ENCODE measurements around the gene RPL38.

RPL38 gene

GRCh38 chr17:74196541-74197317 is 6.7 kb upstream of the RPL38 start:
- H3K4me3 ChIP-seq (ENCODE audit: insufficient read depth, low read depth, low read length, poor library complexity, severe bottlenecking), result no peak overlapping the region
- no peaks in the 10 kb centered on the region for H3K4me1 ChIP-seq (ENCODE audit: control insufficient read depth, insufficient read depth, low read length, poor library complexity, severe bottlenecking)
- no peaks in the 10 kb centered on the region for H3K36me3 ChIP-seq (ENCODE audit: control insufficient read depth, insufficient read depth, low read length)
- no peak for DNase-seq
- peaks cover 4% of the 10 kb centered on the region for H3K27me3 ChIP-seq (replicated peaks; ENCODE audit: control insufficient read depth, insufficient read depth, low read length, poor library complexity, severe bottlenecking)
- H3K27ac ChIP-seq (ENCODE audit: insufficient read depth, low read length, poor library complexity, severe bottlenecking), result no peak overlapping the region
- H3K9me3 ChIP-seq (ENCODE audit: control insufficient read depth, low read length), result no peaks in the 10 kb centered on the region

DNA sequence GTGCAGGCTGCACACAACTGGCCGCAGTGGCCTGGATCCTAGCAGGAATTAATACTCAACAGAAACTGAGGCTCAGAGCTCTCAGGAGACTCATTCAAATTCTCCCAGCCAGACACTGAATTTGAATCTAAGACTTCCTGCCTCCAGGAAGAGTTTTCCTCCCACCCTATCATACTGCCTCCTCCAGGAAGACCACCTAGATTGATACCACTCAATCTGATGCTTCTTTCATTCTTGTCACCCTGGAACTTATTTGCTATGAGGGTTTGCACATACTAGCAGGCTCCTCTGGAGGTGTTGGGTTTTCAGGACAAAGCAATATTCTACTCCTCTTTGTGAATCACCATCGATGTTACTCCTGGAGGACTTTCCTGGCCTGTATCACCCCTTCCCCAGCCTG is 5.7 kb upstream of the RPL38 start:
- peaks cover 4% of the 10 kb centered on the region for H3K27me3 ChIP-seq (replicated peaks; ENCODE audit: control insufficient read depth, insufficient read depth, low read length, poor library complexity, severe bottlenecking)
- H3K36me3 ChIP-seq (ENCODE audit: control insufficient read depth, insufficient read depth, low read length), result no peaks in the 10 kb centered on the region
- no peaks in the 10 kb centered on the region for H3K9me3 ChIP-seq (ENCODE audit: control insufficient read depth, low read length)
- no peak for DNase-seq
- H3K27ac ChIP-seq (ENCODE audit: insufficient read depth, low read length, poor library complexity, severe bottlenecking), result no peak overlapping the region
- no peaks in the 10 kb centered on the region for H3K4me1 ChIP-seq (ENCODE audit: control insufficient read depth, insufficient read depth, low read length, poor library complexity, severe bottlenecking)
- no peak overlapping the region for H3K4me3 ChIP-seq (ENCODE audit: insufficient read depth, low read depth, low read length, poor library complexity, severe bottlenecking)

DNA sequence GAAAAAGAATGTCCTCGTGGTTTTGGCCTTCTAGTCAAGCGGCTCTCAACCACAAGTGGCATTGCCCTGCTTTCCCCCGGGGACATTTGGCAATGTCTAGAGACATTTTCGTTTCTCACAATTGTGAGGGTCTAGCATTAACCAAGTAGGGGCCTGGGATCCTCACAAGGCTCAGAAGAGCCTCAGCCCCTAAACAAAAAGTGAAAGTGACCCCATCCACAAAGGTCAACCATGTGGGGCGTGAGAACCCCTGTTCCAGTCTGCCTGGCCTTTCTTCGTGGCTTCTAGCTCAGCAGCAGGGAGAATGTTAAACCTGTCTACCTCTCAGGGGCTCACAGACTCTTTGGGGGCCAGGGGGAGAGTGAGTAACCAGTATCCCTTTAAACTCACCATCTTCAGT is 4.8 kb upstream of the RPL38 start:
- no peak overlapping the region for H3K4me3 ChIP-seq (ENCODE audit: insufficient read depth, low read depth, low read length, poor library complexity, severe bottlenecking)
- no peaks in the 10 kb centered on the region for H3K9me3 ChIP-seq (ENCODE audit: control insufficient read depth, low read length)
- H3K27ac ChIP-seq (ENCODE audit: insufficient read depth, low read length, poor library complexity, severe bottlenecking), result no peak overlapping the region
- H3K4me1 ChIP-seq (ENCODE audit: control insufficient read depth, insufficient read depth, low read length, poor library complexity, severe bottlenecking), result peaks cover 5% of the 10 kb centered on the region
- no peak for DNase-seq
- no peaks in the 10 kb centered on the region for H3K36me3 ChIP-seq (ENCODE audit: control insufficient read depth, insufficient read depth, low read length)
- H3K27me3 ChIP-seq (replicated peaks; ENCODE audit: control insufficient read depth, insufficient read depth, low read length, poor library complexity, severe bottlenecking), result no peaks in the 10 kb centered on the region

- H3K27ac ChIP-seq (ENCODE audit: insufficient read depth, low read length, poor library complexity, severe bottlenecking), result no peak overlapping the region
- no peaks in the 10 kb centered on the region for H3K27me3 ChIP-seq (replicated peaks; ENCODE audit: control insufficient read depth, insufficient read depth, low read length, poor library complexity, severe bottlenecking)
- no peak overlapping the region for H3K4me3 ChIP-seq (ENCODE audit: insufficient read depth, low read depth, low read length, poor library complexity, severe bottlenecking)
- no peaks in the 10 kb centered on the region for H3K36me3 ChIP-seq (ENCODE audit: control insufficient read depth, insufficient read depth, low read length)
- DNase-seq, result peak; percentile 21 to 42 (median 41)
- peaks cover 10% of the 10 kb centered on the region for H3K4me1 ChIP-seq (ENCODE audit: control insufficient read depth, insufficient read depth, low read length, poor library complexity, severe bottlenecking)
- H3K9me3 ChIP-seq (ENCODE audit: control insufficient read depth, low read length), result no peaks in the 10 kb centered on the region
Observed at GRCh38 chr17:74199306-74200092, 4.0 kb upstream of the RPL38 start.

GRCh38 chr17:74200112-74200511 is 3.4 kb upstream of the RPL38 start:
- no peak overlapping the region for H3K4me3 ChIP-seq (ENCODE audit: insufficient read depth, low read depth, low read length, poor library complexity, severe bottlenecking)
- H3K9me3 ChIP-seq (ENCODE audit: control insufficient read depth, low read length), result no peaks in the 10 kb centered on the region
- H3K4me1 ChIP-seq (ENCODE audit: control insufficient read depth, insufficient read depth, low read length, poor library complexity, severe bottlenecking), result peaks cover 16% of the 10 kb centered on the region
- H3K27me3 ChIP-seq (replicated peaks; ENCODE audit: control insufficient read depth, insufficient read depth, low read length, poor library complexity, severe bottlenecking), result no peaks in the 10 kb centered on the region
- no peak overlapping the region for H3K27ac ChIP-seq (ENCODE audit: insufficient read depth, low read length, poor library complexity, severe bottlenecking)
- peaks cover 5% of the 10 kb centered on the region for H3K36me3 ChIP-seq (ENCODE audit: control insufficient read depth, insufficient read depth, low read length)
- DNase-seq, result no peak

DNA sequence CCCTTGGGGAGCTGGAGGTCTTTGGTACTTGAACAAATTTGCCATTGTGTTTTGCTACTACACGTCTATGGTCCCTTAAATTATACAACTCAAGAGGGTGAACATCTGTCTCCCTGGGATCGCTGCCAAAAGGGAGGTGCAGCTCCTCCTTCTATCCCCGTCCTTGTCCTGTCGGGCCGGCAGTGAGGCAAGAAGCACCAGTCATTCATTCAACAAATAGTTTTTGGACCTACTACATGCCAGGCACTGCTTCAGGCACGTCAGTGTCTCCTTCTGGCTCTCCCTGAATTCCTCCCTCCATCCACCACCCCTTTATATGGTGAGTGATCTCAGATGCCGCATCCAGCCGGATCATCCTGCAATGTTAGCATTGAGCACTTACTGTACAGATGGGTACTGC is 2.2 kb upstream of the RPL38 start:
- Histone ChIP-seq H3K4me1 (ENCODE audit: control insufficient read depth, insufficient read depth, low read length, poor library complexity, severe bottlenecking) (peaks cover 21% of the 10 kb centered on the region), H3K36me3 (ENCODE audit: control insufficient read depth, insufficient read depth, low read length) (peaks cover 16% of the 10 kb centered on the region), H3K27ac (ENCODE audit: insufficient read depth, low read length, poor library complexity, severe bottlenecking) (no peak overlapping the region), H3K27me3 (replicated peaks; ENCODE audit: control insufficient read depth, insufficient read depth, low read length, poor library complexity, severe bottlenecking) (no peaks in the 10 kb centered on the region), H3K9me3 (ENCODE audit: control insufficient read depth, low read length) (no peaks in the 10 kb centered on the region), H3K4me3 (ENCODE audit: insufficient read depth, low read depth, low read length, poor library complexity, severe bottlenecking) (no peak overlapping the region)
- no peak for DNase-seq

DNA sequence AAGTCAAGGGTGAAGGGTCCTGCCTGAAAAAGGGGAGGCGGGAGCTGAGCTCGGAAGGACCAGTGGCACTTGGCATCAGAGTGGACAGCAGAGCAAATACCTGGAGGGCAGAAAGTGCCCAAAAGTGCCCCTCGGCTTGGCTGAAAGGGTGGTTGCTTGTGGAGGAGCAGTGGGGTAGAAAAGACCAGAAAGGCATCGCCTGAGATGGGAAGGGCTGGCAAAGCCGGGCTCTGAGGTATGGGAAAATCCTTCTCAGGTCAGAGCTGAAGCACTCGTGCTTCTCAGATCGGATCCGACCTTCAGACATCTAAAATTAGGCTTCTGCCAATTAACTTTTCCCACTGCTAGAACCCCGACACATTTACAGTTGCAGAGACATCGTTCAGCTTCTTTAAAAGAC is 1.5 kb upstream of the RPL38 start:
- no peak overlapping the region for H3K4me3 ChIP-seq (ENCODE audit: insufficient read depth, low read depth, low read length, poor library complexity, severe bottlenecking)
- no peak overlapping the region for H3K27ac ChIP-seq (ENCODE audit: insufficient read depth, low read length, poor library complexity, severe bottlenecking)
- H3K4me1 ChIP-seq (ENCODE audit: control insufficient read depth, insufficient read depth, low read length, poor library complexity, severe bottlenecking), result peaks cover 21% of the 10 kb centered on the region
- no peaks in the 10 kb centered on the region for H3K9me3 ChIP-seq (ENCODE audit: control insufficient read depth, low read length)
- DNase-seq, result no peak
- no peaks in the 10 kb centered on the region for H3K27me3 ChIP-seq (replicated peaks; ENCODE audit: control insufficient read depth, insufficient read depth, low read length, poor library complexity, severe bottlenecking)
- H3K36me3 ChIP-seq (ENCODE audit: control insufficient read depth, insufficient read depth, low read length), result peaks cover 18% of the 10 kb centered on the region

DNA sequence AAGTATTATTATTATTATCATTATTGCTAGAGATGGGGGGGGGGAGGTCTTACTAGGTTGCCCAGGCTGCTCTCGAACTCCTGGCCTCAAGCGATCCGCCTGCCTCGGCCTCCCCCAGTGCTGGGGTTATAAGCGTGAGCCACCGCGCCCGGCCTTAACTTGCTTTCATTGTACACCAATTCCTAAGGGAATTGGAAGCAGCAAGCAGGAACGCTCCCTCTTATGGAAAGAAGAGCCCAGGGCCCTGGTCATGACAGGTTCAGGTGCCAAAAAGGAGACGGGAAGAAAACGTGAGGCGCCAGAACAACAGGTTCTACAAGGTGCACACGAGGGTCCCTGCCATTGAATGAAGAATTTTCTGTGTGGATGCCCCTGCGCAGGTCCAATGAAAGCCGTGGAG is 540 bp upstream of the RPL38 start:
- DNase-seq, result no peak
- H3K4me1 ChIP-seq (ENCODE audit: control insufficient read depth, insufficient read depth, low read length, poor library complexity, severe bottlenecking), result peaks cover 21% of the 10 kb centered on the region
- H3K9me3 ChIP-seq (ENCODE audit: control insufficient read depth, low read length), result no peaks in the 10 kb centered on the region
- H3K27me3 ChIP-seq (replicated peaks; ENCODE audit: control insufficient read depth, insufficient read depth, low read length, poor library complexity, severe bottlenecking), result no peaks in the 10 kb centered on the region
- peaks cover 26% of the 10 kb centered on the region for H3K36me3 ChIP-seq (ENCODE audit: control insufficient read depth, insufficient read depth, low read length)
- H3K27ac ChIP-seq (ENCODE audit: insufficient read depth, low read length, poor library complexity, severe bottlenecking), result no peak overlapping the region
- H3K4me3 ChIP-seq (ENCODE audit: insufficient read depth, low read depth, low read length, poor library complexity, severe bottlenecking), result peak overlapping the region; percentile 97

DNA sequence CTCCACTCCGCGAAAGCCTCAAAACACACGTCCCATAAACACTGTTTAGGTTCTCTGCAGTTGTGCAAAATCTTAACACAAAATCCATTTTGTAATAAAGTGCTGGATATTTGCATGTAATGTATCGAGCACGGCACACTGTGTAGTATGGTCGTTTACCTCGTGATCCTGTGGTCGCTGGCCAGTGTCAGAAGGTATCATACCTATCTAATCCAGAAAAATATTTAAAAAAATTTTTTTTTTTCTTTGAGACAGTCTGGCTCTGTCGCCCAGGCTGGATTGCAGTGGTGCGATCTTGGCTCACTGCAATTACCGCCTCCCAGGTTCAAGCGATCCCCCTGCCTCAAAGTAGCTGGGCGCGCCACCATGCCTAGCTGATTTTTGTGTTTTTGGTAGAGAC is 996 bp downstream of the RPL38 start:
- peak overlapping the region; percentile 78 for H3K27ac ChIP-seq (ENCODE audit: insufficient read depth, low read length, poor library complexity, severe bottlenecking)
- H3K9me3 ChIP-seq (ENCODE audit: control insufficient read depth, low read length), result no peaks in the 10 kb centered on the region
- peak overlapping the region; percentile 97 for H3K4me3 ChIP-seq (ENCODE audit: insufficient read depth, low read depth, low read length, poor library complexity, severe bottlenecking)
- peaks cover 21% of the 10 kb centered on the region for H3K4me1 ChIP-seq (ENCODE audit: control insufficient read depth, insufficient read depth, low read length, poor library complexity, severe bottlenecking)
- no peak for DNase-seq
- H3K27me3 ChIP-seq (replicated peaks; ENCODE audit: control insufficient read depth, insufficient read depth, low read length, poor library complexity, severe bottlenecking), result no peaks in the 10 kb centered on the region
- peaks cover 41% of the 10 kb centered on the region for H3K36me3 ChIP-seq (ENCODE audit: control insufficient read depth, insufficient read depth, low read length)

DNA sequence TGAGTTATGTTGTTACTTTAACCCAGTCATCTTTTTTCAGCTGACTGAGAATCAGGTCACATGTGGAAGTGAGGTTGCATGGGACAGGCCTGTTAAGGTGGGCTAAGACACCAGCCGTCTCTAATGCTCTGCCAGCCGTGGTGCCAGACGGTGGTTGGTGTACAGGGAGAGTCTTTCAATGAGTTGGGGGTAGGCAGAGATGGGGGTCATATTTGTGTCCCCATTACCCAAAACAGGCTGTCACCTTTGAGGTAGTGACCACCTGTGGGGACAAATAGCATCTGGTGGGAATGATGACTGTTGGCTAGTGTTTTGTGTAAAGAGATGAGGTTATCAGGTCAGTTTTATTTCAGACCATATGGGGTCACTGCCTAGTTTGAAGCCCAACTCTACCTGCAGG is 1.8 kb downstream of the RPL38 start:
- Histone ChIP-seq H3K9me3 (ENCODE audit: control insufficient read depth, low read length) (no peaks in the 10 kb centered on the region), H3K27me3 (replicated peaks; ENCODE audit: control insufficient read depth, insufficient read depth, low read length, poor library complexity, severe bottlenecking) (no peaks in the 10 kb centered on the region), H3K27ac (ENCODE audit: insufficient read depth, low read length, poor library complexity, severe bottlenecking) (peak overlapping the region; percentile 30), H3K36me3 (ENCODE audit: control insufficient read depth, insufficient read depth, low read length) (peaks cover 49% of the 10 kb centered on the region), H3K4me1 (ENCODE audit: control insufficient read depth, insufficient read depth, low read length, poor library complexity, severe bottlenecking) (peaks cover 23% of the 10 kb centered on the region), H3K4me3 (ENCODE audit: insufficient read depth, low read depth, low read length, poor library complexity, severe bottlenecking) (no peak overlapping the region)
- DNase-seq, result no peak
